ENCODE data around the gene MAN1A1.

MAN1A1 gene

GRCh38 chr6:119353696-119354095 is 4.1 kb upstream of the MAN1A1 start:
- H3K27ac ChIP-seq (ENCODE audit: extremely low read depth, low read depth, low read length), result no peak overlapping the region
- no peak for TF ChIP-seq ZNF274 (IDR thresholded peaks at IDR 0.05; ENCODE audit: low read length)
- no peak for TF ChIP-seq ZNF274 (tag by site-specific recombination; IDR thresholded peaks at IDR 0.05; ENCODE audit: borderline replicate concordance)
- TF ChIP-seq PRDM6 (tag by site-specific recombination; IDR thresholded peaks at IDR 0.05), result no peak
- TF ChIP-seq ZBTB20 (tag by site-specific recombination; IDR thresholded peaks at IDR 0.05), result no peak
- H3K36me3 ChIP-seq (ENCODE audit: control insufficient read depth in 2 of 2, insufficient read depth in 1 of 2, low read length in 2 of 2), result no peaks in the 10 kb centered on the region
- H3K4me3 ChIP-seq (ENCODE audit: low read depth, low read length), result no peak overlapping the region
- ChIA-PET CTCF (no interaction called here), POLR2A (no interaction called here)
- no peaks in the 10 kb centered on the region for H3K9me3 ChIP-seq (ENCODE audit: control insufficient read depth, insufficient read depth, low read depth, low read length)
- no peaks in the 10 kb centered on the region for H3K4me1 ChIP-seq (ENCODE audit: control insufficient read depth, insufficient read depth, low read length)

DNA sequence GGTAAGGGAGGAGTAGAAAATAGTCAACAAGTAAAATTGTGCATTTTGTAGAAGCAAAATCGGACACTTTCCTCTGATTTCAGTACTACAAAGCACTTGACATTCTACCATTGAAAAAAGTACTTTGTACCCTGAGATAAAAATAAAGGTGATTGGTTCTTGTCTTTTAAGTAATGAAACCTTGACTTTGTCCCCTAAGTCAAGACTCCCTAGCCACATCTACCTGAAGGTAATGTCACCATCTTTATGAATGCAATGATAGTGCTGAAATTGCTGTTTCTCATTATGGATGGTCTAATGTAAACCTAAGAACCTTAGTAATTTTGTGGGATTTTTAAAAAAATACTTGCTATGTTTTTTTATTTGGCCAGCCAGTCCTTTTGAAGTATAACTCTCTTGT is 2.4 kb upstream of the MAN1A1 start:
- ChIA-PET POLR2A (no interaction called here), CTCF (interaction anchor here (0.6 to 2.2 kb wide), 5 partner anchors 204 to 390 kb away, joined by 3 to 23 read pairs (median 4); no protein-coding TSS in a partner anchor)
- Histone ChIP-seq H3K36me3 (ENCODE audit: control insufficient read depth in 2 of 2, insufficient read depth in 1 of 2, low read length in 2 of 2) (no peaks in the 10 kb centered on the region), H3K4me1 (ENCODE audit: control insufficient read depth, insufficient read depth, low read length) (no peaks in the 10 kb centered on the region), H3K9me3 (ENCODE audit: control insufficient read depth, insufficient read depth, low read depth, low read length) (no peaks in the 10 kb centered on the region), H3K4me3 (ENCODE audit: low read depth, low read length) (no peak overlapping the region), H3K27ac (ENCODE audit: extremely low read depth, low read depth, low read length) (no peak overlapping the region)
- TF ChIP-seq ZNF366 (tag by site-specific recombination; conservative IDR thresholded peaks at IDR 0.05) (no peak), ZSCAN30 (tag by site-specific recombination; IDR thresholded peaks at IDR 0.05) (no peak), YY1 (tag by site-specific recombination; IDR thresholded peaks at IDR 0.05) (no peak), GLIS2 (tag by site-specific recombination; IDR thresholded peaks at IDR 0.05) (no peak), ZNF140 (tag by site-specific recombination; IDR thresholded peaks at IDR 0.05) (no peak), ZNF791 (tag by site-specific recombination; IDR thresholded peaks at IDR 0.05) (no peak), ZNF10 (tag by site-specific recombination; IDR thresholded peaks at IDR 0.05) (no peak), HOXA7 (CRISPR knock-in tag; IDR thresholded peaks at IDR 0.05; ENCODE audit: borderline replicate concordance) (no peak), TCF7L2 (IDR thresholded peaks at IDR 0.05; ENCODE audit: borderline replicate concordance, low read depth, low read length) (no peak), ZNF112 (tag by site-specific recombination; IDR thresholded peaks at IDR 0.05) (no peak), MEIS1 (CRISPR knock-in tag; IDR thresholded peaks at IDR 0.05; ENCODE audit: borderline replicate concordance) (no peak), ZNF202 (tag by site-specific recombination; IDR thresholded peaks at IDR 0.05; ENCODE audit: borderline replicate concordance) (no peak), HOXC10 (CRISPR knock-in tag; IDR thresholded peaks at IDR 0.05) (no peak), ZNF670 (tag by site-specific recombination; IDR thresholded peaks at IDR 0.05; ENCODE audit: low read depth) (no peak), ZNF521 (tag by site-specific recombination; IDR thresholded peaks at IDR 0.05) (no peak)

GRCh38 chr6:119350952-119351372 is 1.4 kb upstream of the MAN1A1 start:
- ChIA-PET POLR2A (interaction anchor here (1.0 kb wide), 1 partner anchor 203 kb away, joined by 5 read pairs; no protein-coding TSS in a partner anchor), CTCF (interaction anchor here (0.6 to 2.2 kb wide), 18 partner anchors 17 to 827 kb away, joined by 3 to 23 read pairs (median 4); no protein-coding TSS in a partner anchor)
- Histone ChIP-seq H3K9me3 (ENCODE audit: control insufficient read depth, insufficient read depth, low read depth, low read length) (no peaks in the 10 kb centered on the region), H3K4me1 (ENCODE audit: control insufficient read depth, insufficient read depth, low read length) (no peaks in the 10 kb centered on the region), H3K4me3 (ENCODE audit: low read depth, low read length) (no peak overlapping the region), H3K27ac (ENCODE audit: extremely low read depth, low read depth, low read length) (no peak overlapping the region), H3K36me3 (ENCODE audit: control insufficient read depth in 2 of 2, insufficient read depth in 1 of 2, low read length in 2 of 2) (no peaks in the 10 kb centered on the region)
- TF ChIP-seq ZNF654 (tag by site-specific recombination; IDR thresholded peaks at IDR 0.05; ENCODE audit: low read depth) (peak; percentile 70), PRDM6 (tag by site-specific recombination; IDR thresholded peaks at IDR 0.05) (0 out of 2 replicates have a peak, but pooled peaks have one; percentile 15), ZNF18 (tag by site-specific recombination; IDR thresholded peaks at IDR 0.05) (no peak), ZNF549 (tag by site-specific recombination; IDR thresholded peaks at IDR 0.05) (no peak)

All from HEK293 (cell line).